Activated B cell treated with CpG ODN at 0.5 μM for 24 hours (primary cell): ENCODE measurements around the gene CFAP410. TPM values are rescaled to one million over a fixed set of nuclear protein-coding genes. Genes with fewer than 3 reads are reported as not detected.

Experiments used
- ATAC-seq: fragments of 200-7000 bp; cut with Tn5 transposase; one replicate; pipeline ENCODE4 v1.10.0; 2021; ENCODE audit warnings: low read depth, mild to moderate bottlenecking, moderate library complexity
- CTCF ChIA-PET: fragments of 350-600 bp; sonication (Branson Sonifier 250); formaldehyde crosslinking; loops from one replicate; lab custom pipeline; 2021; ENCODE audit warnings: antibody characterized with exemption; lab: Charles Lee
- POLR2A ChIA-PET: fragments of 350-600 bp; sonication (Branson Sonifier 250); formaldehyde crosslinking; loops from one replicate; lab custom pipeline; 2021; ENCODE audit warnings: antibody characterized with exemption; lab: Charles Lee
- DNase-seq: peaks from one replicate; pipeline ENCODE4 v3.0.0; 2022
- H3K27ac Mint-ChIP-seq: one replicate; pipeline ENCODE4 v1.8.0; 2020; ENCODE audit warnings: mixed read lengths
- H3K27me3 Mint-ChIP-seq: one replicate; pipeline ENCODE4 v1.8.0; 2021; ENCODE audit warnings: mixed read lengths
- H3K36me3 Mint-ChIP-seq: one replicate; pipeline ENCODE4 v1.8.0; 2021; ENCODE audit warnings: low read depth, mixed read lengths
- H3K4me1 Mint-ChIP-seq: one replicate; pipeline ENCODE4 v1.8.0; 2021; ENCODE audit warnings: mixed read lengths
- H3K4me3 Mint-ChIP-seq: one replicate; pipeline ENCODE4 v1.8.0; 2020; ENCODE audit warnings: mild to moderate bottlenecking, mixed read lengths
- H3K9me3 Mint-ChIP-seq: one replicate; pipeline ENCODE4 v1.8.0; 2020; ENCODE audit warnings: mixed read lengths
- CTCF ChIP-seq: fragments of 200-600 bp; IDR thresholded peaks from one replicate; pipeline ENCODE4 v1.8.0; 2022; ENCODE audit warnings: antibody characterized with exemption, mild to moderate bottlenecking
- intact Hi-C: fragments of 100-400 bp; cut with micrococcal nuclease; formaldehyde crosslinking; loops from one replicate; pipeline ENCODE4 v1.15.1; 2024
- total RNA-seq: library from RNA; stranded (reverse); gene quantifications from 2 replicates; pipeline ENCODE4 v1.2.3, GENCODE V29; 2022

The CFAP410 gene
- total RNA-seq, 1 donor from 2014 or later: 62.3 TPM

DNA sequence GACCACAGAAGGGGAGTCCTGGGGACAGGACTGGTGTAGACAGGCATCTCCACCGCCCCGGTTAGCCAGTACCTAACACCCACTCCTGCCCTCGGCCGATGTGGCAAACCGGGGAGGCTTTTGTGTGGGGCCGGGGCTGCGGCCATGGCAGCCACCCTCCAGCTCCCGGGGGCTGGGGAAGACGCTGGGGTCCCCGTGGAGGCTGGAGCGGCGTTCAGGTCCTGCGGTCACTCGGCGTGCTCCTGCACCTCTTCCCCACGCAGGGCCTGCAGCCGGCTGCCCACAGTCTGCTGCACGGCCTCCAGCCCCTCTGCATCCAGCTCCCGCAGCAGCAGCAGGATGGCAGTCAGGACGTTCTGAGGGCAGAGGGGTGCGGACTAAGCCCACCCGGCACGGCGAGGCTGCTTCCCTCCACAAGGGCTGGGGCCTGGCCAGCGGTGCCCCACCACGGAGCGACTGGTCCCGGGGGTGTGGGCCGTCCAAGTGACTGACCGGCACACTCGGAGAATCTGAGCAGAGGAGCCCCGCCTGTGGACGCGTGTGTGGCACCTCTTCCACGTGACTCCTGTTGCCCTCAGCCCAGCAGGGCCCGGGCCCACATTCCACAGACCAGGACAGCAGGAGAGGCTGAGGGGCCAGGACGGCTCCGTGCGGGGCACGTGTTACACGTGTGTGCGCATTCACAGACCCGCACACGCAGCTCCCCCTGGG lies 9.1 kb downstream of the CFAP410 start:
- CTCF ChIA-PET: no interaction called here

GRCh38 chr21:44329086-44329889 lies 9.9 kb downstream of the CFAP410 start:
- H3K27ac Mint-ChIP-seq: peak overlapping the region; percentile 12
- CTCF ChIA-PET: no interaction called here
- no peak for TF ChIP-seq CTCF
- POLR2A ChIA-PET: interaction anchor here (0.6 to 2.4 kb wide), 2 partner anchors 9 to 15 kb away, joined by 7 to 9 read pairs; partner anchors contain the start of gene CFAP410
- ATAC-seq (no peak), DNase-seq (no peak)
- intact Hi-C loops: no loop called here
- peaks cover 27% of the 10 kb centered on the region for H3K36me3 Mint-ChIP-seq
- no peaks in the 10 kb centered on the region for H3K27me3 Mint-ChIP-seq
- H3K4me3 Mint-ChIP-seq: no peak overlapping the region
- no peaks in the 10 kb centered on the region for H3K4me1 Mint-ChIP-seq
- no peaks in the 10 kb centered on the region for H3K9me3 Mint-ChIP-seq

More for the DNA sequence above, 9.1 kb downstream of the CFAP410 start:
- Mint-ChIP-seq H3K4me1 (no peaks in the 10 kb centered on the region), H3K27ac (no peak overlapping the region), H3K27me3 (no peaks in the 10 kb centered on the region), H3K4me3 (no peak overlapping the region), H3K9me3 (no peaks in the 10 kb centered on the region), H3K36me3 (peaks cover 29% of the 10 kb centered on the region)
- ATAC-seq (no peak), DNase-seq (no peak)
- TF ChIP-seq CTCF: no peak
- intact Hi-C loops: loop anchor here (10.0 kb wide), 1 partner anchor 595 kb away; the partner anchor contains the start of gene ITGB2
- POLR2A ChIA-PET: interaction anchor here (2.4 kb wide), 1 partner anchor 8 kb away, joined by 9 read pairs; the partner anchor contains the start of gene CFAP410

- intact Hi-C loops: no loop called here
- POLR2A ChIA-PET: interaction anchor here (2.4 kb wide), 1 partner anchor 10 kb away, joined by 9 read pairs; the partner anchor contains the start of gene CFAP410
- Mint-ChIP-seq H3K4me1 (no peaks in the 10 kb centered on the region), H3K27me3 (no peaks in the 10 kb centered on the region), H3K36me3 (peaks cover 33% of the 10 kb centered on the region), H3K9me3 (no peaks in the 10 kb centered on the region), H3K27ac (peak overlapping the region; percentile 46), H3K4me3 (no peak overlapping the region)
- no peak for DNase-seq
- CTCF ChIA-PET: no interaction called here
- TF ChIP-seq CTCF: no peak
- ATAC-seq: no peak
These were observed 10.8 kb downstream of the CFAP410 start for GRCh38 chr21:44328242-44328895.

DNA sequence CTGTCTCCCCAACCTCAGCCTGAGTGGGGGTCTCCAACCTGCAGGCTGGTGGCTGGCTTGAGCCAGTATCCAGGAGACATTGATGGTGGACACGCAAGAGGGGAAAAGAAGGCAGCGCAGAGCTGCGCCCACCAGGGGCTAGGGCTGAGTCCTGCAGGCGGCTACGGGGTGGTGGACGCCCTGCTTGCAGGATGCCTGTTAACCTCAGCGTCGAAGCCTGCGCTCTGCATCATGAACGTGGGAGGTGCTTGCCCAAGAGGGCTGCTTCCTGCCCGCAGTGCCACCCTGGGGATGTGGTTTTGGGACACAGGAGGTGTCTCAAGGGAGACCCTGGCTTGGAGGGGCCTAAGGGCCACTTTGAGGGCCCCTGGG lies 11.6 kb downstream of the CFAP410 start:
- H3K27me3 Mint-ChIP-seq: no peaks in the 10 kb centered on the region
- no peak overlapping the region for H3K4me3 Mint-ChIP-seq
- intact Hi-C loops: no loop called here
- H3K9me3 Mint-ChIP-seq: no peaks in the 10 kb centered on the region
- H3K4me1 Mint-ChIP-seq: no peaks in the 10 kb centered on the region
- no peak for TF ChIP-seq CTCF
- ATAC-seq (no peak), DNase-seq (no peak)
- H3K36me3 Mint-ChIP-seq: peaks cover 37% of the 10 kb centered on the region
- no peak overlapping the region for H3K27ac Mint-ChIP-seq
- ChIA-PET POLR2A (interaction anchor here (2.4 kb wide), 1 partner anchor 11 kb away, joined by 9 read pairs; the partner anchor contains the start of gene CFAP410), CTCF (no interaction called here)
